Renal cortical epithelial cell (primary cell): Measurements from ENCODE around the gene AACS. TPM values are rescaled to one million over a fixed set of nuclear protein-coding genes. Genes with fewer than 3 reads are reported as not detected.
"Not testable (repeated sequence)": the region's sequence is repeated elsewhere in the genome, so short reads cannot be mapped to it uniquely, and the experiment has no call there.

Experiments
- DNase-seq: peaks from one replicate; pipeline ENCODE4 v3.0.0-alpha.2; 2011; ENCODE audit warnings: low read depth
- total RNA-seq: library from RNA; depleted of rRNA; stranded (reverse); fragments of >200 nt; gene quantifications from 2 replicates; pipeline ENCODE4 v1.2.3, GENCODE V29; 2014

The AACS gene
- total RNA-seq, 1 donor from 2014 or later, result 43.3 TPM

DNA sequence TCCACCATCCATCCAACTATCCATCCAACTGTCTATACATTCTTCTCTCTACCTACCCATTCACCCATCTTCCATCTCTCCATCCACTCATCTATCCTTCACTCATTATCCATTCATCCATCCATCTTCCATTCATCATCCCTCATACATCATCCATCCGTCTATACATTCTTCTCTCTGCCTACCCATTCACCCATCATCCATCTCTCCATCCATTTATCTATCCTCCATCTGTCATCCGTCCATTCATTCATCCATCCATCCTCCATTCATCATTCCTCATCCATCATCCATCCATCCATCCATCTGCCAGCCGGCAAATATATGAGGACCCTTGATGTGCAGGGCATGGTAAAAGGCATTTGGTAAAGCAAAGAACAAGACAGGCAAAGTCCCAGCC lies 25.2 kb downstream of the AACS start:
- DNase-seq, result no peak

DNA sequence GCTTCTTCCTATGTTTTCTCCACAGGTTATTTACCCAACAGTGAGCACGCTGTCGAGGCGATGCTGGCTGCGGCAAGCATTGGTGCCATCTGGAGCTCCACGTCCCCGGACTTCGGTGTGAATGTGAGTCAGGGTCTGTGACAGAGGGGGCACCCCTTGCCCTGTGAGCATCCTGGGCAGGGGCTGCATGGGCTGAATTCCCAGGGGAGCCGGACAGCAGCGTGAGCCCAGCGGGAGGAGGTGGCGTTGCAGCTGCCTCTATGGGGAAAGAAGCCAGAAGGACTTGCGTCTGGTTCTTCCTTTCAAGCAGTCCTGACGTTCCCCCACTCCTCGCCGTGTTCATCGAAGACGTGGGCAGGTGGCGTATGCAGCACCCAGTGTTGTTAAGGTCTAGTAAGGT lies 26.2 kb downstream of the AACS start:
- no peak for DNase-seq

DNA sequence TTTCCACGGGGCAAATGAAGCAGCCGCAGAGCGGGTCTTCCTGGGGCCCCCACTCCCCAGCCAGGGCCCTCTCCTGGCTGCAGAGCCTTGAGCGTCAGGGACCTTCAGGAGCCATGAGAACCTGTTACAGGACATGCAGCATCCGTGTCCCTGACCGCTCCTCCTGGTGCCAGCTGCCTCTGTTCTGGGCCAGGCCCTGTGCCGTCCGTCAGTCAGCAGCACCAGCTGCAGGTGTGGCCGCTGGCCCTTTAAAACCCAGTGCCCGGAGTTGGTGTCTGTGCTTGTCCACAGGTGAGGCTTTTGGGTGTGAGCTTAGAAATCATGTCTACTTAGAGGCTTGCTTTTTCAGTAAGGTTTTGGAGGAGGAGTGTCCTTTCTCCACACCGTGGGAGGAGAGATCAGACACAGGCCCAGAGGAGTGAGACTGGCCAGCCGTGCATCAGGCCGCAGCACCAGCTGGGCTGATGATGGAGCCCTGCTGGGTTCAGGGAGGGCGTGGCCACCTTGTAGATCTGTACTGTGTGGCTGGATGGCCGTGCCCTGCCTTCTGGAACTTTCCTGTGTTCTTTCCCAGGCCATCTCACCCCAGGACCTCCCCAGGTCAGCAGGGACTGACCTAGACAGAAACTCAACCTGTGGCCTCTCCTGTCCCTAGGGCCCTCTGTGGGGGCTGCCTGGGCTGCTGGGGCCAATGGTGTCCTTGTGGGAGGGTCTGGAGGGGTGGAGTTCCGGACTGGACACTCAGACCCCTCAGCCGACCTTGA lies 27.1 kb downstream of the AACS start:
- no peak for DNase-seq

DNA sequence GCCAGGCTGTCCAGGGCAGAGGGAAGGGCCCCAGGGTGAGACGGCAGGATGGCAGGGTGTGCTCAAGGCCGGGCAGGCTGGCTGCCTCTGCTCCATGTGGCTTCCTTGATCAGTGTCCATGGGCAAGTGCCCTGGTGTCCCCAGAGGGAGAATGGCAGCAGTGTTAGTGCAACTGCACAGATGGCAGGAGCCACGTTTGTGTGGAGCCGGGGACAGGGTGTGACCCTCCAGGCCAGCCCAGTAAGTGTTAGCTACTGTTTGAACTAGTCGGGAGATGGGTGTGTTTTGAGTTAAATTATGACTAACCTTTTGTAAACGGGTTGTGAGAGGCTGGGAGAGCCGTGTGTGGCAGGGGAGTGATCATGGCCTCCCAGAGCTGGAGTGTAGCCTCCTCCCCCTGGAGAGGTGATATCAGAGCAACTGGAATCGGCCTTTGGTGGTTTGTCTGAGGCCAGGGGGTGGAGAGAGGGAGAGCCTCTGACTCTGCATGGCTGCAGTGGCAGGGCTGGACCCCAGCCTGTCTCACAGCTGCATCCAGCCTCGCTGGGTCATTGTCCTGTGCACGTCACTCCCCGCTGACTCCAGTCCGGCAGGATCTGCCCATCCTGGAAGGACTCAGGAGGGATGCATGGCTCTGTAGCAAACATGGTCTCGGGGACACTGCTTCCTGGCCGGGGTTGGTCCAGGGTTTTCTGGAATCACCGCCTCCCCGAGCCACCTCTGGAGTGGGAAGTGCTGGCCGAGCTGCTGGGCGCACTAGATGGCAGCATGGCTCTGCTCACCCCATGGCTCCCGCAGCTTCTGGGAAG lies 27.8 kb downstream of the AACS start:
- DNase-seq, result peak; percentile 75

DNA sequence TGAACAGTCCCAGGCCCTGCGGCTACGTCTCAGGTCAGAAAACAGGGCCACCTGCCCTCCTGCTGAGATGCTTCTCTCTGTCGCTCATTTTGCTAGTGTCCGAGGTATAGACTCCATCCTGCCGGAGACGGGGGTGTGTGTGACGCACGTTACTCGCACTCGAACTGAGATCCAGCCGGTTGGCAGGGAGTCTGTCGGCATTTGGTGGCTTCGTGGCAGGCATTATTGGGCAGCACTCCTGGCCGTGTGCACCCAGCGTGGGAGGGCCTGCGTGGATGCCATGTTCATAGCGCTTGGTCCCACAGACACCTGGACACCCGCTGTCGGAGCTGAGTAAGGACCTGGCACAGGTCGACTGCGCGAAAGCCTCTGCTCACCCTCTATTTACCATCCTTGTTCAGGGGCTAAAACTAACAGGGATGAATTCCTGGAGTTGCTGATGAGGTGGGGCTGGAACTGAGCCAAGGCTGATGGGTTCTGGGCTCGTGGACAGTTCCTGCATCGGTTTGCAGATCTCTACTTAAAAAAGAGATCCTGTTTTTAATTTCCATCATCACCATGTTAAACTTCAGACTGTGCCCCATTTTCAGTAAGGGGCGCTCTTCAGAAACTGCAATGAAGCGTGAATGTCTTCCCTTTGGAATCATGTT lies 28.6 kb downstream of the AACS start:
- DNase-seq, result no peak

DNA sequence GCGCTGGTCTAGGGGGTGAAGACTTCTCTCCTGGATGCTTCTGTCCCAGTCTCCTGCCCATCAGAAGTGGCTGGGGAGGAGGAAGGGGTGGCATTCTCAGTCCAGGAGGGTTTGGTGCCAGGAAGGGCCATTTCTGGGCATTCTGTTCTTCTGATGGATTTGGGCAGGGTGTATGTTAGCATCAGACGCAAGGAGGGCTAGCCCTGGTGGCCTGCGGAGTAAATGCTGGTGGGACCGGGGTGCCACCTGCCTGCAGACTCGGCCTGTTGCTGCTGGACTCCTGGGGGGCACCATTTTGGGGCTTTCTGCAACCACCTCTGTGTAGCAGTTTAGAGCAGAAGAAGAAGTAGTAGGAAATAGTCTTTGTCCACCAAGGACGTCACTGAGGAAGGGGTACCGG lies 31.7 kb downstream of the AACS start:
- DNase-seq, result no peak

DNA sequence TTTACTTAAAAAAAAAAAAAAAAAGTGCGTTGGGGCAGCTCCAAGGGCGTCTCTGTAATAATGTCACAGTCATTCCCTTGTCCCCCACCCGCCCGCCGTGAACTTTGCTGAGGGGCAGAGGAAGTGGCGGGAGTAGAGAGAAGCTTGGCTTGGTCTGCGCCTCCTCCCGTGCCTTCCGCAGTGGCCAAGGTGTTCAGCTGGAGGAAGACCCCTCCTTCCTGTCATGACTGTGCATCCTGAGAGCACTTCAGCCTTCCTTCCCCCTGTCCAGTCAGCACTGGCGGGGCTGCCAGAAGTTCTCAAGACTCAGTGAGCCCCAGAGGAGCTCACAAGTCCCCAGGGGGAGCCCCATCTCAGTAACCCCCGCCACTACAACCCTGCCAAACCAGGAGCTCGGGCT lies 32.2 kb downstream of the AACS start:
- DNase-seq, result no peak

DNA sequence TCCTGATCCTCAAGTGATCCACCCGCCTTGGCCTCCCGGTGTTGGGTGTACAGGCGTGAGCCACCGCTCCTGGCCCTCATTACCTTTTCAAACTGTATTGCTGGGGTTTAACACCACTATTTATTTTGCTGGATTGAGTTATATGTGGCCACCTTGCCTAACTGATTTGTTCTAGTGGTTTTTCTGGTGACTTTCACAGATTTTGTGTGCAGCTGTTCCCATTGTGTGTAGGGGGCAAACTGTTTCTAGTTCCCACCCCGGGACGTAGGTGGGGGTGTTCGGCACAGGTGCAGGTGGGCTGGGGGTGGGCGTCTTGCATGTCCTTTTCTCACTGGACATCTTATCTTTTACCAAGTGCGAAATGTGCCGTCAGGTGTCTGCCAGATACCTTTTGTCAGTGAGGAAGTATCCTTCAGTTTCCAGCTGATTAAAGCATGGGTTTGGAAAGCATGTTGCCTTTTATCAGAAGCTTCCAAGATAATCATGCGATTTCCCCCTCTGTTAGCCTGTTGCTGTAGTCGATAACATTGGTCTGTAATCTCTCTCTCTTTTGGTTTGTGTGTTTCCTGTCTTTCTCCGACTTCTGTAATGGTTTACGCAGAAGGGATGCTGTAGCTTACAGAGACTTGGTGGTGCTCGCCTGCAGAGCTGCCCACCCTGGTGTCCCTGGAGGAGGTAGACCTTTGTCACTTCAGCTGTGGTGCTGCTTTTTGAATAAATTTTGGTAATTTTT lies 33.6 kb downstream of the AACS start:
- no peak for DNase-seq

DNA sequence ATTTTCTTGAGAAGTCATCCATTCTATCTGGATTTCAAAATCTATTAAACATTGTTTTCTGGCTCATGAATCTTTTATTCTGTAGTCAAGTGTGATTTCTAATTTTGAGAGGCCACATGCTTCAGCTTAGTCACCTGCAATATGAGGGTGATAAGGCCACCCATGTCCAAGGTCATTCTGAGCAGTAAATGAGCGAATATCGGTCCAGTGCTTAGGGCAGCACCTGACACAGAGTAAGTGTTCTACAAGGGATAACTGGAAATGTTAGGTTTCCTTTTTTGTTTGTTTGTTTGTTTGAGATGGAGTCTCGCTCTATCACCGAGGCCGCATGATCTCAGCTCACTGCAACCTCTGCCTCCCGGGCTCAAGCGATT lies 34.2 kb downstream of the AACS start:
- no peak for DNase-seq

DNA sequence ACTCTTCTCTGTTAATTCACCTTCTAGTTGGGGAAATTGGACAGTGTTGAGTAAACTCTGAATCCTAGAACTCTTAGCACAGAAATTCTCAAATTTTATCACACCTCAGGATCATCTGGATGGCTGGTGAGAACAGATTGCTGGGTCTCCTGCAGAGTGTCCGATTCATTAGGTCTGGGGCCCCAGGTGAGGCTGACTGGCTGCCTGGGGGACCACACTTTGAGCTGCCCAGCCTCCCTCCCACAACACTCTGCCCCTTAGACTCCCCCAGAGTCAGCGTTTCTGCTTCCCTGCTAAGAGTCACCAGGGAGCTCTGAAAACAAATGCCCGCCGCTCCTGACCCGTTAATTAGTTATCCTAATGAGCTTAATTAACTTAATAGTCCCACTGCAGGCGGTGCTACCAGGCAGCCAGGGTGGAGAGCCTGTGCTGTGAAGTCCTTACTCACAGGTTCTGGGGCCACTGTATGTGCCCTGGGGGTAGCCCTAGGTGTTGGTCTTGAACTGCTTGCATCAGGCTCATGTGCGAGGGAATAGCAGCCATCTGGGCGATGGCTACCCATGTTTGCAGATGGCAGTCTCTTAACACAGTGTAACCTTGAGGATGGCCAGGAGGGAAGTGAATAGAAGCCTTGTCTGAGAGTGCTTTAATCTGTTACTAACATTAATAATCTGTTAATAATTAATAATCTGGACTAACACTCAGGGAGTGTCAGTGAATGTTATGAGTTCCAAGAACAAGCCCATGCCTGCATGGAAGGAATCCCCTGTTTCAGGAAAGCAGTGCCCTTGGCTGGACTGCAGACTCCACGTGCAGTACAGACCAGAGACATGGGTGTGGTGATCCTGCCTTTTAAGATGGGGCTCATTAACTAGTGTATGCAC lies 35.6 kb downstream of the AACS start:
- DNase-seq, result peak; percentile 77

DNA sequence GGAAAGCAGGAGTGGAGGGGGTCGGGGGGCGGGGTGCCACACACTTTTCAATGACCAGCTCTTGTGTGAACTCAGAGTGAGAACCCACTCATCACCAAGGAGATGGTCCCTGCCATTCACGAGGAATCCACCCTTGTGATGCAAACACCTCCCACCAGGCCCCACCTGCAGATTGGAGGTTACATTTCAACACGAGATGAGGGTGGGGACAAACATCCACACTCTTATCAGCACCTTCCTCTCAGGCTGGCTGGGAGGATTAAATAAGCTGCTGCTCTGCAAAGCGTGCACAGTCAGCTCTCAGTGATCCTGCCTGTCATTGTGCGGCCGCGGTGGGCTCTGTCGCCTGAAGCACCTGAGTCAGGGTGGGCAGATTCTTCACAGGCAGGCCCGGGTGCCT lies 39.7 kb downstream of the AACS start:
- no peak for DNase-seq

DNA sequence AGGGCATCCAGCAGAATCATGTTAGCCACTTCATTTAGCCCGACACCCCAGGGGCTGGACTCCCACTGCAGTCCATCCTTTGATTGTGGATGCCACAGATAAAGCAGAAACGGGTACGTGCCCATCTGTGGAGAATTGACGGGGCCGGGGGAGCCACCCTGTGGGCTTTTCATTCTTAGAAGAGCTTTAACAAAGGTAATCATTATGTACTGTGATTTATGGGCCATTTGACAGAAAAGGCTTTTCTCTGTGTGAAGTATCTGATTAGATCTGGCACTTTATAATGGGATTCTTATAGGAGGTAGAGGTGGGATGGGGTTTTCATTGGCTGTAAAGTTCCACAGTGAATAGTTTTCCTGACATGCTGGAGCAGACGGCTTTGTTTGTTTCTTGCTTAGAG lies 40.4 kb downstream of the AACS start:
- no peak for DNase-seq

DNA sequence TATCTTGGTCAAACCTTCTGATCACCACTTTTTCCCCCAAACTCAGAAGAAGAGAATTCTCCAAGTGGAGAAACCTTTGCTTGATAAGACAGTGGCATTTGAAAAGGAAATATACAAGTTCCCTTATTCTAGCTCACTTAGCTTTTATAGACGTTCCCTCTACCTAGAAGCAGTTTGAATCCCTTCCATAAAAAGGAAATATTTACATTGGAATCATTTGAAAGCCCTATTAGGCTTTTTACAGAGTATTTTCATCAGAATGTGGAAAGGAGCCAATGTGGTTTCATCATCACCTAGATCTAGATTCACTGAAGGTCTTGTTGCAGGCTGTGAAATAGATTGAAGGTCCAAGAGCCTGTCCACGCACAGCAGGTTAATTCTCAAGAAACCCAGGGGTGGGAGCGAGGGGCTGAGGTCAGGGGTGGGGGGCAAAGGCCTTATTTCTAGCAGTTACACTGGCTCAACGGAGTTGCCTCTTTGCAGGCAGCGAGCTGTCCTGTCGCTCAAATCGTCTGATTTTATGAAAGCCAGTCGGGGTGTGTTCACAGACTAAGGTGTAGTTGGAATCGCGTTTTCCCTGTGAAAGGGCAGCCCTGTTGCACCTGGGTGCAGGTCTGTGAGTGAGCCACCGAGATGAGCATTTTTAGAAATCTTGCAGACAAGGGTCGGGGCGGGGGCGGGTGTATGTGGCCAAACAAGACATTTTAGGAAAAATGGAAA lies 45.6 kb downstream of the AACS start:
- DNase-seq, result no peak

DNA sequence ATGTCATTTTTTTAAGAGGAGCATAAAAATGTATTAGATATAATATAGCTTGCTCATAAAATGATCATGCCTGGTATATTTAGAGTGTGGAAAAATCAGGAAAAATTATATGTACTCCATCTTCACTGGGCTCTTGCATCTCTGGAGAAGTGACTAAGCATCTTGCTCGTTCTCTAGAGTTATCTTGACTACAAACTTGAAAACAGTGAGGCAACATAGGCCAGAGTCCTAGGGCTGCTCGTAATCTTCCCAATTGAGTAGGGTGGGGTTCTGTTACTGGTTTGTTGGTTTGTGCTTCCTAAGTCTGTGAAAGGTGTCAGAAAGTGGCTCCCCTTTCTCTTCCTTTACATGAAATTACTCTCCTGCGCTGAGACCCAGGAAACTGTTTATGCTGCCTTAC lies 46.2 kb downstream of the AACS start:
- no peak for DNase-seq

DNA sequence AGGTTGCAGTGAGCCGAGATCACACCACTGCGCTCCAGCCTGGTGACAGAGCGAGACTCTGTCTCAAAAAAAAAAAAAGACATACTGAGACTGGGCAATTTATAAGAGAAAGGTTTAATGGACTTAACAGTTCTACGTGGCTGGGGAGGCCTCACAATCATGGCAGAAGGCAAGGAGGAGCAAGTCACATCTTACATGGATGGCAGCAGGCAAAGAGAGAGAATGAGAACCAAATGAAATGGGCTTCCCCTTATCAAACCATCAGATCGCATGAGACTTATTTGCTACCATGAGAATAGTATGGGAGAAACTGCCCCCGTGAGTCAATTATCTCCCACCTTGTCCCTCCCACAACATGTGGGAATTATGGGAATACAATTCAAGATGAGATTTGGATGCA lies 47.4 kb downstream of the AACS start:
- DNase-seq, result not testable (repeated sequence)

DNA sequence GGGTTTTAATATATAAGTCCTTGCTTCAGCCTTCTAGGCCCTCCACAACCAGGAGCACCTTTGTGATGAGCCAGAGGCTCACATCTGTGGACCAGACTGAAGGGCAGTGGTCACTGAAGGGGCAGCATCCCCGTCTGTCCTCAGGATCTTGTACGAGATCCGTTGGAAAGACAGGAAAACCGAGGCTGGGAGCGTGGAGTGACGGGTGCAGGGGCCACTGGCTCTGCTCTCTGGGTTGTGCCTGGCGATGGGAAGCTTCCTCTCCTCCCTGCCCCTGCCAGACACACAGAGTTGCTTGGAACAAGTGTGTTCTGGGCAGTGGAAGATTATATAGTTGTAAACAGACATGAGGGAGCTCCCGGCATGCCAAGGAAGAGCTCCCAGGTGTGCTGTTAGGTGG lies 48.0 kb downstream of the AACS start:
- DNase-seq, result no peak

DNA sequence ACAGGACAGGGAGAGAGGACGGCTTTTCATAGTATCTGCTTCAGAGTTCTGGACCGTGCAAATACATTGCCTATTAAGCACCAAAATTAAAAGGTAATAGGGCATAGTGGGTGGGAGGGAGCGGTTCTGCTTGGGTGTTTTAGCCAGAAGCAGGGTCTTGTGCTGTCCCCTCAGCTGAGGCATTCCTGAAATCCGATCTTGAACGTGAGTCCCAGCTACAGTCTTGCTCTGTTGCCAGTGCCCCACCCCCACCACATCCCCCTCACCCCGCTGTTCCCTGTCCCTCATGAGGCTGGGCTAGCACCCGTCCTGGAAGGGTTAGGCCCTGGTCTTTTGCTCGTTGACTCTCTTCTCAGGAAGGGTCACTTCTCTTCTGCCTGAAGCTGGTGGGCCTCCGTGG lies 48.6 kb downstream of the AACS start:
- no peak for DNase-seq

DNA sequence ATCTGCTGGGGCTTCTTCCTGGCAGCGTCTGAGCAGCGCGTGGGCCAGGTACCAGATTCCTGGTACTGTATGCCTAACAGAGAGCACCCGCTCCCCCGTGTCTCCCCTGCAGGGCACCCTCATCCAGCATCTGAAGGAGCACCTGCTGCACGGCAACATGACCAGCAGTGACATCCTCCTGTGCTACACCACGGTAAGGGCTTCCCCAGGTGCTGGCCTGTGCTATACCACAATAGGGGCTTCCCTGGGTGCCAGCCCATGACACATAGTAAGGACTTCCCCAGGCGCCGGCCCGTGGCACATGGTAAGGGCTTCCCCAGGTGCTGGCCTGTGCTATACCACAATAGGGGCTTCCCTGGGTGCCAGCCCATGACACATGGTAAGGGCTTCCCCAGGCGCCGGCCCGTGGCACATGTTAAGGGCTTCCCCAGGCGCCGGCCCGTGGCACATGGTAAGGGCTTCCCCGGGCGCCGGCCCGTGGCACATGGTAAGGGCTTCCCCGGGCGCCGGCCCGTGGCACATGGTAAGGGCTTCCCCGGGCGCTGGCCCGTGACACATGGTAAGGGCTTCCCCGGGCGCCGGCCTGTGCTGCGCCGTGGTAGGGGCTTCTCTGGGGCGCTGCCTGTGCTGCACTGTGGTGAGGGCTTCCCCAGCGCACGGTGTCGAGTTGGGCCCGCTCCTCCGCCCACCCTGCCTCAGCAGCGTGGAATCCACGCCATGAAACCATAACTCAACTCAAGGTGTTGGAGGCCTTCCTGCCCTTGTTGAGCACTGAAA lies 49.3 kb downstream of the AACS start:
- DNase-seq, result no peak

DNA sequence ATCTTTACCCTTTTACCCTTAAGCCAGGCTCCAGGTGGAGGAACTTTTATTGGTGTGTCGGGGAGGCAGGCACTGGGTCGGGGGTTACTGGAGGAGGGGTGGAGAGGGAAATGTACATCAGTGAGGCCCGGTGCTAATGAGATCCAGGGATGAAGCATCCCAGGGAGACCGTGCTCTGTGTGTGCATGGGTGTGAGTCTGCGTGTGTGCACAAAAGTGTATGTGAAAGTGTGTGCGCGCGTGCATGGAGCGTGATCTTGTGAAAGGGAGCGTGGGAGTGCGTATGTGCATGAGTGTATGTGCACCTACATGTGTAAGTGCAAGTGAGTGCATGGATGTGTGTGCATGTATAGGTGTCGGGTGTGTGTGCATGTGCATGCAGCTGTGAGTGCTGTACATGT lies 55.3 kb downstream of the AACS start:
- DNase-seq, result no peak

DNA sequence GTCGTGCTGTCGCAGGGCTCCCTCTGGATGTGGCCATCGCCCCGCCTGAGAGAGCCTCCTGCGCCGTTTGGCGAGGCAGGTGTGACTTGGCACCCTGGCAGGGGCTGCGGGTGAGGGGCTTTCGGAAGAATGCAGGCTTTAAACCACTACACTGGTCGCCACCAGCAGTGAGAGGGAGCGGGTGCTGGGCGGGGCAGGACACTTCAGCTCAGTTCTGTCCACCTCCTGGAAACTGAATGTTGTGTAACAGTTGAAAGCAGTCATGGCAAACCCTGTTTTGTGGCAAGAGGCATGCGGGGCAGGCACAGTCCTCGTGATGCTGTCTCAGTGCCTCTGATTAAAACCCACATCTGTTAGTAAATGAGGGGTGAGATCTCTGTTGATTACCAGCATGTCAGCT lies 55.9 kb downstream of the AACS start:
- DNase-seq, result no peak
